Ovary (tissue), 3 donors: Measurements from ENCODE around the gene KIF7.

Source experiments
- EP300 ChIP-seq: sonication (generic); formaldehyde crosslinking; IDR thresholded peaks from one replicate; pipeline ENCODE4 v1.6.1; 2017; ENCODE audit warnings: antibody characterized with exemption
- TF ChIP-seq, protein P1 (sequence below), 3 donors: fragments of 450-650 bp in 2 of 3; fragments of 200-600 bp in 1 of 3; IDR thresholded peaks; one replicate each; pipeline versions ENCODE4 v1.5.1 to v1.8.0; 2016 to 2022; ENCODE audit warnings: antibody characterized with exemption in 3 of 3, mild to moderate bottlenecking in 1 of 3
- donor health status: DM: no; HTN: no; CAD: no.

DNA sequence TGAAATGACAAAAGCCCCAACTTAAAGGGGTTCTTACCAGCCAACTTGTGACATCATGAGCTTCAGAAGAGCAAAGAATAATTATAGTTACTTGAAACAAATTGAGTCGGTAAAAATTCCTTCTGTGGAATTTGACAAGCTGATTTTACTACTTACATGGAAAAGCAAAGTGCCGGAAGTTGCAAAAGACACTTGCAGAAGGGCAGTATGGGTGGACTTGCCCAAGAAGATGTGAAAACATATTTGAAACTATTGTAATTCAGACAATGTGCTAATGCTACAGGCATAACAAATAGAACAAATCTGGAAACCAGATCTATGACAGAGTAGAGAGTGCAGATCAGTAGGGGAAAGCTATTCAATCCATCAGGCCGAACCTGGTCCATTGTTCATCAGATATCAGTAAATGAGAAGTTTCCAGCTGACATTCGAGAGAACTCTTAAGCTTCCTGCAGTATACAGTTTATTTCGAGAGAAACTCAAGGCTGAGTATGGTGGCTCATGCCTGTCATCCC lies 2.5 kb upstream of the KIF7 start:
- TF ChIP-seq, protein P1, sequence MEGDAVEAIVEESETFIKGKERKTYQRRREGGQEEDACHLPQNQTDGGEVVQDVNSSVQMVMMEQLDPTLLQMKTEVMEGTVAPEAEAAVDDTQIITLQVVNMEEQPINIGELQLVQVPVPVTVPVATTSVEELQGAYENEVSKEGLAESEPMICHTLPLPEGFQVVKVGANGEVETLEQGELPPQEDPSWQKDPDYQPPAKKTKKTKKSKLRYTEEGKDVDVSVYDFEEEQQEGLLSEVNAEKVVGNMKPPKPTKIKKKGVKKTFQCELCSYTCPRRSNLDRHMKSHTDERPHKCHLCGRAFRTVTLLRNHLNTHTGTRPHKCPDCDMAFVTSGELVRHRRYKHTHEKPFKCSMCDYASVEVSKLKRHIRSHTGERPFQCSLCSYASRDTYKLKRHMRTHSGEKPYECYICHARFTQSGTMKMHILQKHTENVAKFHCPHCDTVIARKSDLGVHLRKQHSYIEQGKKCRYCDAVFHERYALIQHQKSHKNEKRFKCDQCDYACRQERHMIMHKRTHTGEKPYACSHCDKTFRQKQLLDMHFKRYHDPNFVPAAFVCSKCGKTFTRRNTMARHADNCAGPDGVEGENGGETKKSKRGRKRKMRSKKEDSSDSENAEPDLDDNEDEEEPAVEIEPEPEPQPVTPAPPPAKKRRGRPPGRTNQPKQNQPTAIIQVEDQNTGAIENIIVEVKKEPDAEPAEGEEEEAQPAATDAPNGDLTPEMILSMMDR (IDR thresholded peaks at IDR 0.05): no peak
- no peak for TF ChIP-seq EP300
